HG03175 (cell line): ENCODE results near the gene COBL.

Source experiments
- ATAC-seq: cut with Tn5 transposase; IDR thresholded peaks from one replicate; pipeline ENCODE4 v1.9.1; 2021; ENCODE audit warnings: mild to moderate bottlenecking, moderate library complexity; ENCODE audit not compliant: unreplicated experiment

Gene COBL

GRCh38 chr7:51255536-51256208 lies 60.9 kb downstream of the COBL start:
- ATAC-seq, result no peak

- no peak for ATAC-seq
Measured at GRCh38 chr7:51255036-51255435, 61.6 kb downstream of the COBL start.

GRCh38 chr7:51253157-51253556 lies 63.5 kb downstream of the COBL start:
- no peak for ATAC-seq

GRCh38 chr7:51251290-51251689 lies 65.3 kb downstream of the COBL start:
- no peak for ATAC-seq

GRCh38 chr7:51250512-51250911 lies 66.1 kb downstream of the COBL start:
- ATAC-seq, result no peak

GRCh38 chr7:51249991-51250390 lies 66.6 kb downstream of the COBL start:
- ATAC-seq, result no peak

- ATAC-seq, result no peak
Measured at GRCh38 chr7:51249187-51249945, 67.2 kb downstream of the COBL start.

GRCh38 chr7:51246258-51247245 lies 70.1 kb downstream of the COBL start:
- ATAC-seq, result no peak

- no peak for ATAC-seq
Measured at GRCh38 chr7:51244885-51245284, 71.7 kb downstream of the COBL start.

- ATAC-seq, result no peak
Measured at GRCh38 chr7:51244053-51244452, 72.6 kb downstream of the COBL start.

GRCh38 chr7:51243631-51244030 lies 73.0 kb downstream of the COBL start:
- ATAC-seq, result no peak

- no peak for ATAC-seq
Measured at GRCh38 chr7:51242881-51243518, 73.6 kb downstream of the COBL start.

- no peak for ATAC-seq
Measured at GRCh38 chr7:51242007-51242691, 74.5 kb downstream of the COBL start.

GRCh38 chr7:51240868-51241267 lies 75.7 kb downstream of the COBL start:
- no peak for ATAC-seq

- ATAC-seq, result no peak
Measured at GRCh38 chr7:51239691-51240090, 76.9 kb downstream of the COBL start.

- ATAC-seq, result no peak
Measured at GRCh38 chr7:51238981-51239495, 77.6 kb downstream of the COBL start.

GRCh38 chr7:51237446-51238133 lies 79.0 kb downstream of the COBL start:
- no peak for ATAC-seq

- ATAC-seq, result no peak
Measured at GRCh38 chr7:51236470-51237132, 80.0 kb downstream of the COBL start.
